ENCODE data around the gene KRTAP5-8. TPM values are rescaled to one million over a fixed set of nuclear protein-coding genes. Genes with fewer than 3 reads are reported as not detected.

KRTAP5-8 gene
- total RNA-seq, 1 donor from 2014 or later, result not detected

GRCh38 chr11:71542382-71542781 is 4.6 kb downstream of the KRTAP5-8 start:
- H3K27me3 Mint-ChIP-seq (ENCODE audit: unreplicated experiment), result peaks cover 7% of the 10 kb centered on the region
- no peak for DNase-seq
- no peak for TF ChIP-seq CTCF (IDR thresholded peaks at IDR 0.05; ENCODE audit: partially characterized antibody, unreplicated experiment)
- H3K27ac Mint-ChIP-seq (ENCODE audit: unreplicated experiment), result no peak overlapping the region
- peaks cover 12% of the 10 kb centered on the region for H3K36me3 Mint-ChIP-seq (ENCODE audit: unreplicated experiment)
- no peak overlapping the region for H3K4me3 Mint-ChIP-seq (ENCODE audit: unreplicated experiment)
- peaks cover 15% of the 10 kb centered on the region for H3K9me3 Mint-ChIP-seq (ENCODE audit: unreplicated experiment)
- H3K4me1 Mint-ChIP-seq (ENCODE audit: low read depth, unreplicated experiment), result no peaks in the 10 kb centered on the region

- DNase-seq, result no peak
- Mint-ChIP-seq H3K27ac (ENCODE audit: unreplicated experiment) (no peak overlapping the region), H3K9me3 (ENCODE audit: unreplicated experiment) (peaks cover 15% of the 10 kb centered on the region), H3K36me3 (ENCODE audit: unreplicated experiment) (peaks cover 13% of the 10 kb centered on the region), H3K4me1 (ENCODE audit: low read depth, unreplicated experiment) (no peaks in the 10 kb centered on the region), H3K4me3 (ENCODE audit: unreplicated experiment) (no peak overlapping the region), H3K27me3 (ENCODE audit: unreplicated experiment) (peaks cover 8% of the 10 kb centered on the region)
- no peak for TF ChIP-seq CTCF (IDR thresholded peaks at IDR 0.05; ENCODE audit: partially characterized antibody, unreplicated experiment)
Observed at GRCh38 chr11:71542879-71543777, 5.3 kb downstream of the KRTAP5-8 start.

GRCh38 chr11:71543866-71544265 is 6.0 kb downstream of the KRTAP5-8 start:
- no peak overlapping the region for H3K27ac Mint-ChIP-seq (ENCODE audit: unreplicated experiment)
- H3K4me1 Mint-ChIP-seq (ENCODE audit: low read depth, unreplicated experiment), result no peaks in the 10 kb centered on the region
- no peak for DNase-seq
- TF ChIP-seq CTCF (IDR thresholded peaks at IDR 0.05; ENCODE audit: partially characterized antibody, unreplicated experiment), result no peak
- peaks cover 8% of the 10 kb centered on the region for H3K27me3 Mint-ChIP-seq (ENCODE audit: unreplicated experiment)
- no peak overlapping the region for H3K4me3 Mint-ChIP-seq (ENCODE audit: unreplicated experiment)
- peaks cover 10% of the 10 kb centered on the region for H3K9me3 Mint-ChIP-seq (ENCODE audit: unreplicated experiment)
- peaks cover 15% of the 10 kb centered on the region for H3K36me3 Mint-ChIP-seq (ENCODE audit: unreplicated experiment)

GRCh38 chr11:71544525-71545214 is 6.8 kb downstream of the KRTAP5-8 start:
- Mint-ChIP-seq H3K36me3 (ENCODE audit: unreplicated experiment) (peaks cover 15% of the 10 kb centered on the region), H3K9me3 (ENCODE audit: unreplicated experiment) (peaks cover 11% of the 10 kb centered on the region), H3K4me1 (ENCODE audit: low read depth, unreplicated experiment) (no peaks in the 10 kb centered on the region), H3K27me3 (ENCODE audit: unreplicated experiment) (peaks cover 8% of the 10 kb centered on the region), H3K27ac (ENCODE audit: unreplicated experiment) (no peak overlapping the region), H3K4me3 (ENCODE audit: unreplicated experiment) (no peak overlapping the region)
- no peak for TF ChIP-seq CTCF (IDR thresholded peaks at IDR 0.05; ENCODE audit: partially characterized antibody, unreplicated experiment)
- DNase-seq, result no peak

All from glutamatergic neuron (in vitro differentiated cells).